Raji (cell line): ENCODE results near the gene DCK.

Experiments used
- POLR2A ChIP-seq: IDR thresholded peaks from 2 replicates; pipeline ENCODE4 v1.6.1; 2011; ENCODE audit warnings: low read depth, low read length, control low read depth; ENCODE audit not compliant: insufficient read depth

DCK gene

DNA sequence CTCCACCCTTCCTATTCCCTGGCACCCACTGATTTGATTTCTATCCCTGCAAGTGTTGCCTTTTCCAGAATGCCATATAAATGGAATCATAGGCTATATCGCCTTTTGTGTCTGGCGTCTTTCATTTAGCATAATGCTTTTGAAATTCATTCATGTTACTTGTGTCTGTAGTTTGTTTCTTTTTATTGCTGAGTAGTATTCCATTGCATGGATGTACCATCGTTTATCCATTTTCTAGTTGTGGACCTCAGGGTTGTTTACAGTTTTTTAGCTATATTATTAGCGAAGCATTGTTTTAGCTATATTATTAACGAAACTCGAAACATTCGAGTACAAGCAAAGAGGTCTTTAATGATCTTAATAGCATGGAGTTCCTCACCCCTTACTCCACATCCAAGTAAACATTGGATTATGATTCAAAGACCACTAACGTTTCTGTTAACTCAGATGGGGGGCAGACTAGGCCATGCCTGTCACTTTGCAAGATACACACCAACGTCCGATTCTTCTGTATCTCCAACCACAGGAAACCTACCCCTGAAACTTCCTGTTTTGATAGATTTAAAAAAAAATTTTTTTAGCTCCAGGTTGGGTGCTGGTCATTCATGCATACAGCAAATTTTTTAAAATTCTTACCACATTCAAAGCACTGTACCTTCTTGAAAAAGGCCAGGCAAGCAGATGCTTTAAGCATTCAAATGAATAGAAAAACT is 1.1 kb downstream of the DCK start:
- peak; percentile 53 for TF ChIP-seq POLR2A

GRCh38 chr4:70996018-70996360 is 2.5 kb downstream of the DCK start:
- TF ChIP-seq POLR2A = peak; percentile 18; the same call in 1 of the 2 replicates

DNA sequence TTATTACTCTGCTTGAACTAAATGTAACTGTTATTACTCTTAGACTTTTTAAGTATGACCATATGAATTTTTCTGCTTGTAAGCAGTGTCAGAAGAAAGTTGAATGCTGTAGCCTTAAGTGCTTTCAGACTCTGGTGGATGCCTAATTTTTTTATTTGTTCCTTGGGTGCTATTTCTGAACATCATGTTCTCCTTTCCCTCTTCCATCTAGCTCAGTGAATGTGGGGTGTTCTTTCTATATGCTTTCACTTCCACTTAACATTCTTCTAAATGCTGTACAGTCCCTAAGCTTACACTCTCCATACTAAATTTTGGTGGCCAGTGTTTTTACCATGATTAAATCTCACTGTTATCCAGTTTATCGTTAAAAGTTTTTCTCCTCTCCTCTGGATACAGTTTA is 3.6 kb downstream of the DCK start:
- no peak for TF ChIP-seq POLR2A

DNA sequence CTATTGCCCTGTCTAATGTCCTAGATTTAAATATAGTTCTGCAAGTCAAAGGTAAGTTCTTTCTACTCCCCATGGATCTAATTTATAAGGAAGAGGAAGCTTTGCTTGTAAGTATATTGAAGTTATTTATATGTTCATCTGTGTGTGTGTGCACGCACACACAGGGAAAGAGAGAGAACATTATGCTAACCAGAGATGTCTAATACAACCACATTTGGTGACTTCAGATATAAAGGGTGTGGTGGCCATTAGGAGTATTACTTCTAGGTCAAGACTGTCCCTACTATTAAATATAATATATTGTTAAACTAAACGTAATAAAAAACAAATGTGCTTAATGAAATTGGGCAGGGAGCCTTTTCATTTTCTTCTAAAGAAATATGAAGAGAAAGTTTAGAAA is 4.1 kb downstream of the DCK start:
- no peak for TF ChIP-seq POLR2A

GRCh38 chr4:71004281-71004851 is 10.9 kb downstream of the DCK start:
- TF ChIP-seq POLR2A = no peak

GRCh38 chr4:71006203-71006907 is 12.9 kb downstream of the DCK start:
- TF ChIP-seq POLR2A = no peak

- TF ChIP-seq POLR2A = no peak
These were observed 14.7 kb downstream of the DCK start for GRCh38 chr4:71008196-71008595.

GRCh38 chr4:71009086-71009485 is 15.6 kb downstream of the DCK start:
- no peak for TF ChIP-seq POLR2A

DNA sequence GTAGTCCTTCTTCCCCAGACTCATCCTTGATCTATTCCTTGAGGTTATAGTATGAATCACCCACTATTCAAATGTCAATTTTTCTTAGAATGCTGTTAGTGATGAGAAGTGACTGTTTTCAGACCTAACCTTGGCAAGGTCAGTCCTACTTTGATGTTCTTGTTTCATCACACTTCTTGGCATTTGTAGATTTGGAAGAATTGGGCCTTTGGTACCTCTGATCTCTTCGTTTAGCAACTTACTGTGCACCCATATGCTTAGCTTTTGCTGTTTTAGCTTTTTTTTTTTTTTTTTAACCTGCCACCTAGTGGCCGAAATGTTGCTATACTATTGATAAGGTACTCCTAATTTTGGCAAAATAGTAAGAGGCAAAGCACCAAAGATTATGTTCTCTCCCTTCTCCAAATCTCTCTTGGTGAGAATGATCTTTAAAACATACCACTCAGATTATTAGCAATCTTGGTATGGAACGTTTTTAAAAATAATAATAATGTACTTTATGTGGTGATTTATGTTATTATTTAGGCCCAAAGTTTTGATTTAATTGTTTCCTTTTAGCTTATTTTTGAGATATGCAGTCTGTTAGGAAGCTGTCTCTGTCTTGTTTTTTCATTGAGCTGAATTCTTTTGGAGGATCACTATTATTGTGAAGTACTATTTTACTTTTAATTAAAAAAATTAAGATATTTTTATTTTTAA is 16.6 kb downstream of the DCK start:
- TF ChIP-seq POLR2A = no peak

DNA sequence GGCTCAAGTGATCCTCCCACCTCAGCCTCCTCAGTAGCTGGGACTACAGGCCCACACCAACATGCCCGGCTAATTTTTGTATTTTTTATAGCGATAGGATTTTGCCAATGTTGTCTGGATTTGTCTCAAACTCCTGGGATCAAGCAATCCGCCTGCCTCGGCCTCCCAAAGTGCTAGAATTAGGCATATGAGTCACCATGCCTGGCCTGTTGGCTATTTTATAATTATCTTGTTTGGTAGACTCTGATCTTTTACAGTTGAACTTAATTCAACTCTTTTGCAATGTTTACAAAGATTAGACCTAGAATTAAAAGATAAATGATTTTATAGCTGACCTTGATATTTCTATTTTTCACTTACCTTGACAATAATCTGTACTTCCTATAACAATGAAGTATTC is 18.0 kb downstream of the DCK start:
- TF ChIP-seq POLR2A = no peak

DNA sequence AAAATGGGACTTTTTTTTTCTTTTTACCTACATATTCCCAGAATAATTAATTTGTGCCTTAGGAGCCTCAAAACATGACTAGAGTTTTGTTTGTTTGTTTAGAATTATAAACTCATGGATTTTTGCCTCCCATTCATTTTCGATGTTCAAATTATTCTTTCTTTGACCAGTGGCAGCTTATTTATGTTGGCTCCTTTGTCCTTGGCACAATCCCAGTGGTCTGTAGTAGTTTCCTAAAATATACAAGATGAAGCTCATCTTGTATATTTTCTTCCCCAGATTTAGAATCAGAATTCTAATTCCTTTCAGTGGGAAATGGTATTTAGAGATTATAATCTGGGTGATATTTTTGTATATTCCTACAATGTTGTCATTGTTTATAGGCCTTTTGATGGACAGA is 27.2 kb downstream of the DCK start:
- TF ChIP-seq POLR2A = no peak

DNA sequence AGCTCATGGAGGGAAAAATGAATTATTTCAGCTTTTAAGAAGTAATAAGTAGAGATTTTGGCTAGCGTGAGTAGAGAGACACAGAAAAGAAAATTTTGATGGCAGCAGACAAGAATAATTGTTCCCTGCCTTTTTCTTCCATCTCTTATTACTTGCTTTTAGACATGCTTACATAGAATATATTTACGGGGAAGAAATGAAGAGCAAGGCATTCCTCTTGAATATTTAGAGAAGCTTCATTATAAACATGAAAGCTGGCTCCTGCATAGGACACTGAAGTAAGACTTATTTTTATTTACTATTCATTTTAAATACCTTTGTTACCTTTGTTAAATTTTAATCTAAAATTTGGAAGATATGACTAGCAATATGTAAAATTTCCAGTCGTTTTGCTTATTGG is 32.2 kb downstream of the DCK start:
- TF ChIP-seq POLR2A = no peak

GRCh38 chr4:71026086-71026485 is 32.6 kb downstream of the DCK start:
- no peak for TF ChIP-seq POLR2A

DNA sequence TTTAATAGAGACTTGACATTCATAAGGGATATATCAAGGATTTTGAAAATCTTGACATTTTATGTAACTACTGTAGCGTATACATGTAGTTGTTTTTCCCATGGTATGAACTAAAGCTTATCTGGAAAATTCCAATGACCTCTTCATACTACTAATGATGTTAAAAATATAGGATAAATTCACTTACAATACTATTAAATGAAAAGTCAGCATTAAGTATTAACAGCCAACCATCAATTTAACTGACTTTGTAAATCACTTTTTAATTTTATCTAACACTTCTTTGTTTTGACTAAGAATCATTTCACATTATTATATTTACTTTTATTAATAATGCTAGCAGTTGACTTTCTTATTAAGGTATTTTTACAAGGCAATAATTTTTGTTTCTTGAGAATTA is 34.2 kb downstream of the DCK start:
- TF ChIP-seq POLR2A = no peak

- no peak for TF ChIP-seq POLR2A
These were observed 36.1 kb downstream of the DCK start for GRCh38 chr4:71029504-71029903.

DNA sequence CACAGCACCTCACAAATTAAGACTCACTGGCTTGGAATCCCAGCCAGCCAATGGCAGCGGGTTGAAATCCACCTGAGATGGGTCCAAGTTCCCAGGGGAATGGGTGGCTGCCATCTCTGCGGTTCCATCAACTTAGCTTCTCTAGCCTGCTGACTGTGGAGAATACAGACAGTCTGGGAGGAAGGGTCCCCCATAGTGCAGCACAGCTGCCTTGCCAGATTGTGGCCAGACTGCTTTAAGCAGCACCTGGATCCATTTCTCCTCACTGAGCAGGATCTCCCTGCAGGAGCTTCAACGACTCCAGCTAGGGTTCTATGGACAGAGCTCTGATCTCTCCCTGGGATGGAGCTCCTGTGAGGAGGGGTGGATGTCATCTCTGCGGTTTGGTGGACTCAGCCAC is 51.8 kb downstream of the DCK start:
- no peak for TF ChIP-seq POLR2A
